Measurements from ENCODE around the gene SV2B. TPM values are rescaled to one million over a fixed set of nuclear protein-coding genes. Genes with fewer than 3 reads are reported as not detected.

Gene SV2B
- total RNA-seq, 1 experiment from 2014 or later: not detected

- no peaks in the 10 kb centered on the region for H3K36me3 ChIP-seq (ENCODE audit: control insufficient read depth in 1 of 2, insufficient read depth in 2 of 2, low read length in 2 of 2)
- no peak overlapping the region for H2AFZ ChIP-seq (ENCODE audit: low read depth, low read length, poor library complexity, severe bottlenecking)
- no peak for DNase-seq (ENCODE audit: low read depth, low spot score)
- no peak overlapping the region for H3K27ac ChIP-seq (ENCODE audit: low read depth, low read length)
- ChIA-PET POLR2A (no interaction called here), CTCF (no interaction called here), RAD21 (ENCODE audit: low non-redundant PET in 1 of 2, low total read pairs in 2 of 2, uncharacterized antibody in 2 of 2, unreplicated experiment in 2 of 2) (no interaction called here)
- no peaks in the 10 kb centered on the region for H4K20me1 ChIP-seq (ENCODE audit: insufficient read depth)
- no peak overlapping the region for H3K4me2 ChIP-seq (ENCODE audit: low read length)
- H3K9me2 ChIP-seq (ENCODE audit: insufficient read depth): no peaks in the 10 kb centered on the region
- no peaks in the 10 kb centered on the region for H3K4me1 ChIP-seq (ENCODE audit: control insufficient read depth in 1 of 2, insufficient read depth in 2 of 2, low read length in 2 of 2)
- no peak overlapping the region for H3K9ac ChIP-seq (ENCODE audit: low read length)
- no peaks in the 10 kb centered on the region for H3K79me2 ChIP-seq (ENCODE audit: insufficient read depth, low read length)
- TF ChIP-seq REST (IDR thresholded peaks at IDR 0.05; ENCODE audit: low read depth): peak; percentile 78
- TF ChIP-seq EZH2phosphoT487 (IDR thresholded peaks at IDR 0.05; ENCODE audit: borderline replicate concordance): no peak
- H3K4me3 ChIP-seq (replicated peaks in 1 of 2; ENCODE audit: low read depth in 1 of 2, low read length in 2 of 2): no peak overlapping the region
- peaks cover 36% of the 10 kb centered on the region for H3K27me3 ChIP-seq (ENCODE audit: insufficient read depth, low read length)
- ATAC-seq: no peak
- intact Hi-C loops (cut with micrococcal nuclease): no loop called here
- H3K9me3 ChIP-seq (ENCODE audit: control insufficient read depth in 1 of 2, insufficient read depth in 1 of 2, low read depth in 1 of 2, low read length in 2 of 2): no peaks in the 10 kb centered on the region
- BruUV-seq (replicated peaks): no TSS peak
Measured at GRCh38 chr15:91186904-91187656, 87.0 kb downstream of the SV2B start.

DNA sequence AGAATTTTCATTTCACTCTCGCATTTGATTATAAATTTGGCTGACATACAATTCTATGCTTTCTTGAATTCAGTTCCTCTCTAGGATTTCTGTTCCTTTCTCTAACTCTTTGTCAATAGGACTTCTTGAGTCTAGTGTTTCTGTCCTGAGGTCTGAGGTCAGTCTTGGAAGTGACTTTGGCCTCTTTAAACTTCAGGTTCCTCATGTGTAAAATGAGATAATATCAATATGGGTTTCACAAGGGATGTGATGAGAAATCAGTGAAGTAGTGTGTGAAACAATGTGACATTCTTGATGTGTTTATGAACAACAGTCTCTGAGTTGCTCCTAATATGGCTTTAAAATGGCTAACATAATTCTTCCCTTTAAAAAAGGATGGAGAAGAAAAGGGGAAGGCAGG lies 92.2 kb downstream of the SV2B start:
- RAD21 ChIA-PET (ENCODE audit: low non-redundant PET in 1 of 2, low total read pairs in 2 of 2, uncharacterized antibody in 2 of 2, unreplicated experiment in 2 of 2): no interaction called here
- no peak for TF ChIP-seq CBX3 (IDR thresholded peaks at IDR 0.05; ENCODE audit: low read depth)
- no peak for TF ChIP-seq SP1 (IDR thresholded peaks at IDR 0.05; ENCODE audit: low read depth)
- TF ChIP-seq, protein P1, sequence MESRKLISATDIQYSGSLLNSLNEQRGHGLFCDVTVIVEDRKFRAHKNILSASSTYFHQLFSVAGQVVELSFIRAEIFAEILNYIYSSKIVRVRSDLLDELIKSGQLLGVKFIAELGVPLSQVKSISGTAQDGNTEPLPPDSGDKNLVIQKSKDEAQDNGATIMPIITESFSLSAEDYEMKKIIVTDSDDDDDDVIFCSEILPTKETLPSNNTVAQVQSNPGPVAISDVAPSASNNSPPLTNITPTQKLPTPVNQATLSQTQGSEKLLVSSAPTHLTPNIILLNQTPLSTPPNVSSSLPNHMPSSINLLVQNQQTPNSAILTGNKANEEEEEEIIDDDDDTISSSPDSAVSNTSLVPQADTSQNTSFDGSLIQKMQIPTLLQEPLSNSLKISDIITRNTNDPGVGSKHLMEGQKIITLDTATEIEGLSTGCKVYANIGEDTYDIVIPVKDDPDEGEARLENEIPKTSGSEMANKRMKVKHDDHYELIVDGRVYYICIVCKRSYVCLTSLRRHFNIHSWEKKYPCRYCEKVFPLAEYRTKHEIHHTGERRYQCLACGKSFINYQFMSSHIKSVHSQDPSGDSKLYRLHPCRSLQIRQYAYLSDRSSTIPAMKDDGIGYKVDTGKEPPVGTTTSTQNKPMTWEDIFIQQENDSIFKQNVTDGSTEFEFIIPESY (IDR thresholded peaks at IDR 0.05; ENCODE audit: extremely low read depth, insufficient replicate concordance, low read length): no peak
- no peak for TF ChIP-seq CTCF (IDR thresholded peaks at IDR 0.05 in 2 of 3, conservative IDR thresholded peaks at IDR 0.05 in 1 of 3; ENCODE audit: borderline replicate concordance in 1 of 3, insufficient read depth in 1 of 3, low read depth in 2 of 3, low read length in 2 of 3)
- TF ChIP-seq POLR2AphosphoS5 (IDR thresholded peaks at IDR 0.05; ENCODE audit: low read depth, low read length): no peak
- no peak for TF ChIP-seq EZH2phosphoT487 (IDR thresholded peaks at IDR 0.05; ENCODE audit: borderline replicate concordance)

More for the DNA sequence above, 92.2 kb downstream of the SV2B start:
- intact Hi-C loops (cut with micrococcal nuclease): no loop called here
- no peaks in the 10 kb centered on the region for H3K9me2 ChIP-seq (ENCODE audit: insufficient read depth)
- no peak overlapping the region for H3K4me3 ChIP-seq (replicated peaks in 1 of 2; ENCODE audit: low read depth in 1 of 2, low read length in 2 of 2)
- H3K27me3 ChIP-seq (ENCODE audit: insufficient read depth, low read length): peaks cover 31% of the 10 kb centered on the region
- ChIA-PET POLR2A (no interaction called here), CTCF (no interaction called here)
- no peak overlapping the region for H3K9ac ChIP-seq (ENCODE audit: low read length)
- no TSS peak for BruUV-seq (replicated peaks)
- no peak overlapping the region for H3K27ac ChIP-seq (ENCODE audit: low read depth, low read length)
- no peak overlapping the region for H3K4me2 ChIP-seq (ENCODE audit: low read length)
- ATAC-seq (no peak), DNase-seq (ENCODE audit: low read depth, low spot score) (no peak)
- H2AFZ ChIP-seq (ENCODE audit: low read depth, low read length, poor library complexity, severe bottlenecking): no peak overlapping the region
- no peaks in the 10 kb centered on the region for H3K9me3 ChIP-seq (ENCODE audit: control insufficient read depth in 1 of 2, insufficient read depth in 1 of 2, low read depth in 1 of 2, low read length in 2 of 2)
- H3K36me3 ChIP-seq (ENCODE audit: control insufficient read depth in 1 of 2, insufficient read depth in 2 of 2, low read length in 2 of 2): no peaks in the 10 kb centered on the region
- no peaks in the 10 kb centered on the region for H4K20me1 ChIP-seq (ENCODE audit: insufficient read depth)
- no peaks in the 10 kb centered on the region for H3K79me2 ChIP-seq (ENCODE audit: insufficient read depth, low read length)
- H3K4me1 ChIP-seq (ENCODE audit: control insufficient read depth in 1 of 2, insufficient read depth in 2 of 2, low read length in 2 of 2): no peaks in the 10 kb centered on the region
